NCI-H1092 (cell line): ENCODE results near the gene SLC5A3.

Experiments used
- DNase-seq: peaks from one replicate; lab custom pipeline; 2025; lab: John Stamatoyannopoulos, UW

Gene SLC5A3

GRCh38 chr21:34073032-34073748 lies at the start of gene SLC5A3, which contains the start of gene MRPS6:
SLC5A3 (plus strand) TSS chr21:34073578; CDS start chr21:34095199, 21,621 bp downstream.
MRPS6 (plus strand) TSS chr21:34073578; CDS start chr21:34073701, 123 bp downstream.
- peak; percentile 85 for DNase-seq

GRCh38 chr21:34023691-34024373 lies 49.5 kb upstream of the SLC5A3 start:
- DNase-seq: no peak

- DNase-seq: no peak
Measured at GRCh38 chr21:34024374-34024693, 49.0 kb upstream of the SLC5A3 start.

GRCh38 chr21:34027721-34028461 lies 45.5 kb upstream of the SLC5A3 start:
- DNase-seq: no peak

- no peak for DNase-seq
Measured at GRCh38 chr21:34029743-34030528, 43.4 kb upstream of the SLC5A3 start.

- DNase-seq: no peak
Measured at GRCh38 chr21:34031835-34032370, 41.5 kb upstream of the SLC5A3 start.

- DNase-seq: no peak
Measured at GRCh38 chr21:34034369-34035014, 38.9 kb upstream of the SLC5A3 start.

GRCh38 chr21:34035619-34036354 lies 37.6 kb upstream of the SLC5A3 start:
- no peak for DNase-seq

GRCh38 chr21:34037009-34037795 lies 36.2 kb upstream of the SLC5A3 start:
- no peak for DNase-seq

- no peak for DNase-seq
Measured at GRCh38 chr21:34039678-34040382, 33.5 kb upstream of the SLC5A3 start.

- DNase-seq: no peak
Measured at GRCh38 chr21:34042735-34043134, 30.6 kb upstream of the SLC5A3 start.

- DNase-seq: no peak
Measured at GRCh38 chr21:34043333-34043732, 30.0 kb upstream of the SLC5A3 start.

- no peak for DNase-seq
Measured at GRCh38 chr21:34046917-34047316, 26.5 kb upstream of the SLC5A3 start.

GRCh38 chr21:34047835-34048234 lies 25.5 kb upstream of the SLC5A3 start:
- no peak for DNase-seq

- no peak for DNase-seq
Measured at GRCh38 chr21:34052171-34052570, 21.2 kb upstream of the SLC5A3 start.

GRCh38 chr21:34054259-34054658 lies 19.1 kb upstream of the SLC5A3 start:
- DNase-seq: no peak

GRCh38 chr21:34055615-34056014 lies 17.8 kb upstream of the SLC5A3 start:
- DNase-seq: no peak

GRCh38 chr21:34061983-34062382 lies 11.4 kb upstream of the SLC5A3 start:
- no peak for DNase-seq

- DNase-seq: no peak
Measured at GRCh38 chr21:34065027-34065426, 8.4 kb upstream of the SLC5A3 start.
